CD14-positive monocyte (primary cell): ENCODE measurements around the gene NDUFB6. TPM values are rescaled to one million over a fixed set of nuclear protein-coding genes. Genes with fewer than 3 reads are reported as not detected.
A peak's percentile ranks its signal among the peaks of the same experiment; 100 is the strongest.

ENCODE experiments used
- DNase-seq, 3 donors: peaks; one replicate each; pipeline ENCODE4 v3.0.0-alpha.2; 2011 to 2022
- H2AFZ ChIP-seq: 2 replicates; pipeline ENCODE4 v1.6.0; 2012; ENCODE audit warnings: mild to moderate bottlenecking, low read depth, low read length, inconsistent platforms; ENCODE audit not compliant: insufficient read depth, poor library complexity, severe bottlenecking
- H3K27ac ChIP-seq, 2 donors: 1 replicate in 1 of 2; 2 replicates in 1 of 2; pipeline ENCODE4 v1.5.1; 2012 to 2013; ENCODE audit warnings: low read length in 2 of 2, control low read depth in 1 of 2, inconsistent platforms in 1 of 2, low read depth in 1 of 2, mild to moderate bottlenecking in 1 of 2
- H3K27me3 ChIP-seq, 2 donors: one replicate each; pipeline versions ENCODE4 v1.6.0 to v1.6.1; 2011 to 2013; ENCODE audit warnings: low read length in 2 of 2; ENCODE audit not compliant: control insufficient read depth in 2 of 2, insufficient read depth in 2 of 2
- H3K36me3 ChIP-seq, 2 donors: replicated peaks in 1 of 2; 1 replicate in 1 of 2; 2 replicates in 1 of 2; pipeline versions ENCODE4 v1.5.1 to v1.6.1; 2012 to 2013; ENCODE audit warnings: low read length in 2 of 2, control low read depth in 1 of 2, inconsistent platforms in 1 of 2, mild to moderate bottlenecking in 1 of 2; ENCODE audit not compliant: insufficient read depth in 2 of 2, control insufficient read depth in 1 of 2
- H3K4me1 ChIP-seq, 2 donors: 1 replicate in 1 of 2; 2 replicates in 1 of 2; pipeline versions ENCODE4 v1.5.1 to v1.6.1; 2012 to 2013; ENCODE audit warnings: low read length in 2 of 2, control low read depth in 1 of 2, inconsistent platforms in 1 of 2, mild to moderate bottlenecking in 1 of 2, moderate library complexity in 1 of 2; ENCODE audit not compliant: insufficient read depth in 2 of 2, control insufficient read depth in 1 of 2
- H3K4me2 ChIP-seq: replicated peaks from 2 replicates; pipeline ENCODE3; 2012; ENCODE audit warnings: low read length, moderate library complexity, mild to moderate bottlenecking; ENCODE audit not compliant: poor library complexity, severe bottlenecking; ENCODE audit errors: extremely low read depth
- H3K4me3 ChIP-seq, 3 experiments: fragments of 200-600 bp in 1 of 3; sonication (generic) in 1 of 3; replicated peaks in 1 of 3; 1 replicate in 2 of 3; 2 replicates in 1 of 3; pipeline ENCODE4 v1.5.1; 2011 to 2013; ENCODE audit warnings: low read length in 3 of 3, mild to moderate bottlenecking in 3 of 3, control low read depth in 2 of 3, low read depth in 2 of 3, inconsistent platforms in 1 of 3, moderate library complexity in 1 of 3
- H3K79me2 ChIP-seq: 2 replicates; pipeline ENCODE4 v1.6.0; 2012; ENCODE audit warnings: mild to moderate bottlenecking, control low read depth, inconsistent platforms, low read length, moderate library complexity; ENCODE audit not compliant: insufficient read depth
- H3K9ac ChIP-seq: 2 replicates; pipeline ENCODE4 v1.6.0; 2017; ENCODE audit warnings: low read length, mild to moderate bottlenecking; ENCODE audit not compliant: insufficient read depth, poor library complexity, severe bottlenecking
- H3K9me3 ChIP-seq, 2 donors: replicated peaks in 1 of 2; 1 replicate in 1 of 2; 2 replicates in 1 of 2; pipeline versions ENCODE4 v1.5.1 to v1.6.1; 2012 to 2013; ENCODE audit warnings: low read length in 2 of 2, control low read depth in 1 of 2; ENCODE audit not compliant: control insufficient read depth in 1 of 2, insufficient read depth in 1 of 2
- H4K20me1 ChIP-seq: 2 replicates; pipeline ENCODE4 v1.6.0; 2012; ENCODE audit warnings: mild to moderate bottlenecking, low read length, control low read depth, moderate library complexity; ENCODE audit not compliant: insufficient read depth
- H3K27ac Mint-ChIP-seq, 7 donors: one replicate each; pipeline ENCODE4 v1.8.0; 2020; ENCODE audit warnings: mild to moderate bottlenecking in 7 of 7, mixed read lengths in 7 of 7, moderate library complexity in 6 of 7, inconsistent platforms in 2 of 7
- H3K27me3 Mint-ChIP-seq, 3 donors: one replicate each; pipeline ENCODE4 v1.8.0; 2021 to 2022; ENCODE audit warnings: low read depth in 3 of 3, mild to moderate bottlenecking in 3 of 3, mixed read lengths in 3 of 3, moderate library complexity in 3 of 3, inconsistent platforms in 1 of 3
- H3K36me3 Mint-ChIP-seq, 2 donors: one replicate each; pipeline ENCODE4 v1.8.0; 2020; ENCODE audit warnings: mixed read lengths in 2 of 2, inconsistent platforms in 1 of 2, mild to moderate bottlenecking in 1 of 2
- H3K4me1 Mint-ChIP-seq: one replicate; pipeline ENCODE4 v1.8.0; 2020; ENCODE audit warnings: mild to moderate bottlenecking, mixed read lengths
- H3K4me3 Mint-ChIP-seq, 2 donors: one replicate each; pipeline ENCODE4 v1.8.0; 2020; ENCODE audit warnings: mild to moderate bottlenecking in 2 of 2, mixed read lengths in 2 of 2, moderate library complexity in 1 of 2
- H3K9me3 Mint-ChIP-seq, 7 donors: one replicate each; pipeline ENCODE4 v1.8.0; 2020 to 2022; ENCODE audit warnings: mixed read lengths in 7 of 7, mild to moderate bottlenecking in 6 of 7, moderate library complexity in 6 of 7, inconsistent platforms in 2 of 7
- CTCF ChIP-seq: fragments of 200-600 bp; IDR thresholded peaks from one replicate; pipeline ENCODE4 v1.8.0; 2022; ENCODE audit warnings: antibody characterized with exemption, mild to moderate bottlenecking
- WGBS: methylation state at CpG from one replicate; pipeline ENCODE4 v1.1.5; 2013; ENCODE audit warnings: missing lambda C conversion rate; ENCODE audit not compliant: insufficient coverage; 5-methylcytosine and 5-hydroxymethylcytosine counted together
- intact Hi-C, 2 donors: fragments of 100-400 bp; cut with micrococcal nuclease; formaldehyde crosslinking; loops; one replicate each; pipeline versions ENCODE4 v1.15.0 to v1.15.1; 2023
- polyA plus RNA-seq, 3 donors: library from polyadenylated mRNA; depleted of rRNA in 1 of 3; unstranded in 2 of 3; stranded (reverse) in 1 of 3; fragments of 300-500 nt in 2 of 3; fragments of >200 nt in 1 of 3; fragmentation: Illumina TruSeq in 2 of 3; gene quantifications; 1 replicate in 2 of 3; 2 replicates in 1 of 3; pipeline ENCODE4 v1.2.3, GENCODE V29; 2012 to 2021

The NDUFB6 gene
- polyA plus RNA-seq, 3 donors = 16.2 to 88.2 (median 77.6) TPM

- peaks cover 15 to 34% of the 10 kb centered on the region in 2 donors for H3K4me1 ChIP-seq
- Mint-ChIP-seq H3K9me3 (peaks cover 0 to 2% (median 0%) of the 10 kb centered on the region in 7 donors), H3K27me3 (no peaks in the 10 kb centered on the region), H3K36me3 (peaks cover 14 to 24% of the 10 kb centered on the region in 2 donors), H3K4me1 (peaks cover 27% of the 10 kb centered on the region), H3K4me3 (peak overlapping the region; percentile 84 to 96), H3K27ac (peak overlapping the region; percentile 84 to 97 (median 95))
- no peak for TF ChIP-seq CTCF
- peak overlapping the region; percentile 88 to 92 (median 90) for H3K4me3 ChIP-seq
- H3K36me3 ChIP-seq = peaks cover under 1 to 3% of the 10 kb centered on the region in 2 donors
- peak overlapping the region; percentile 90 to 92 for H3K27ac ChIP-seq
- DNase-seq = peak; percentile 5 to 19 (median 14)
- no peaks in the 10 kb centered on the region for H3K9me3 ChIP-seq
- H2AFZ ChIP-seq = peak overlapping the region; percentile 86
- H3K9ac ChIP-seq = peak overlapping the region; percentile 84
- intact Hi-C loops = no loop called here
- no peaks in the 10 kb centered on the region for H3K27me3 ChIP-seq
- peaks cover 39% of the 10 kb centered on the region for H4K20me1 ChIP-seq
- WGBS = 0% methylated on average over 21 of the region's 36 CpGs
- H3K4me2 ChIP-seq = peak overlapping the region; percentile 96
- H3K79me2 ChIP-seq = peaks cover 74% of the 10 kb centered on the region
Observed at GRCh38 chr9:32551276-32552051, 21.5 kb downstream of the NDUFB6 start.

GRCh38 chr9:32550562-32551275 is 22.2 kb downstream of the NDUFB6 start:
- H3K9ac ChIP-seq = peak overlapping the region; percentile 84
- H3K4me3 ChIP-seq = peak overlapping the region; percentile 88 to 92 (median 90)
- peaks cover 46% of the 10 kb centered on the region for H4K20me1 ChIP-seq
- H3K4me2 ChIP-seq = peak overlapping the region; percentile 96
- Mint-ChIP-seq H3K9me3 (peaks cover 0 to 2% (median 0%) of the 10 kb centered on the region in 7 donors), H3K4me1 (peaks cover 21% of the 10 kb centered on the region), H3K4me3 (peak overlapping the region; percentile 84 to 96), H3K27ac (peak overlapping the region; percentile 84 to 97 (median 95)), H3K36me3 (peaks cover 14 to 24% of the 10 kb centered on the region in 2 donors), H3K27me3 (no peaks in the 10 kb centered on the region)
- under 1% methylated on average over 66 of the region's 75 CpGs for WGBS
- H3K36me3 ChIP-seq = peaks cover 3 to 7% of the 10 kb centered on the region in 2 donors
- H3K27me3 ChIP-seq = no peaks in the 10 kb centered on the region
- peak; percentile 73 to 84 (median 81) for DNase-seq
- H3K4me1 ChIP-seq = peaks cover 11 to 28% of the 10 kb centered on the region in 2 donors
- peak overlapping the region; percentile 86 for H2AFZ ChIP-seq
- no peak for TF ChIP-seq CTCF
- peaks cover 81% of the 10 kb centered on the region for H3K79me2 ChIP-seq
- H3K27ac ChIP-seq = peak overlapping the region; percentile 90 to 92
- no peaks in the 10 kb centered on the region for H3K9me3 ChIP-seq
- intact Hi-C loops = no loop called here
